Measurements from ENCODE around the gene DMRTB1. TPM values are rescaled to one million over a fixed set of nuclear protein-coding genes. Genes with fewer than 3 reads are reported as not detected.

Gene DMRTB1
- polyA plus RNA-seq, 3 donors: not detected

DNA sequence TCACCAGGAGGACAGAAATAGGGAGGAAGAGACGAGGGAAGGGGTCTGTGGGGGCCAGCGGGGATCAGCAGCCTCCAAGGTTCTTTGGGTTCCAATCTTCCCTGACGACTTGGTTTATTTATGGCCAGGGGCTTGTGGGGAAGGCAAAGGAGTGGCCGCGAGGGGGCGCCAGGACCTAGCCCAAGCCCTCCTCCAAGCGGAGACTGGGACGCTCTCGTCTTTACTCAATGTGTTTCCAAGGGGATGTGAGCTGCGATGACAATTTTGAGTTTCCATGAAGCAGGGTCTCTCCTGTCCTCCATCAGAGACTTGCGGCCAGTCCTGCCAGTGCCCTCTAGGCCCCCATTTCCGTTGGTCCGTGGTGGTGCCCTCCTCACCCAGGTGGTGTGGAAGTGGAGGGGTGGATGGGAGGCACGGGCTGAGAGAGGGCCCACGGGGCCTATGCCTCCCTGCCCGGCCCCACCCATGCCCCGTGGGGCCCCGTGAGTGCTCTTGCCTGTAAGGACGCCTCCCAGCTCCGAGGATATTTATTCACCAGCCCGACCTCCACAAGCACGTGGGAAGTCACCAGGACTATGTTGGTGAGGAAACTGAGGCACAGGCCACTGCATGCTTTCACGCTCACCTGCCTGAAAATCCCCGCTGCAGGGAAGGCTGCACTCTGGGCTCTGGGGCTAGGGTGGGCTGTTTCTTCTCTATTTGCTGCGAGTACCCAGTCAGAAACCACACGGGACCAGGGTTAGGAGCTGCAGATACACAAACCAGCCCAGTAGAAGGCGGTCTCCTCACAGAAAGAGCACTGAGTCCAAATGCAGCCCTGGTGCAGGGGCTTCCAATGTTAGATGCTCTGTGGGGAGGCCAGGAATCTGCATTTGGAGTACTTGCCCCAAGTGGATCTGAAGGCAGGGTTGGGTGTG is 26.5 kb downstream of the DMRTB1 start:
- peaks cover 8 to 14% (median 13%) of the 10 kb centered on the region in 3 donors for H3K27me3 Mint-ChIP-seq (ENCODE audit: low read depth in 3 of 3)
- Histone ChIP-seq H3K9ac (ENCODE audit: insufficient read depth, low read length, poor library complexity, severe bottlenecking) (no peak overlapping the region), H3K27ac (ENCODE audit: low read depth in 1 of 2, low read length in 2 of 2) (no peak overlapping the region), H3K36me3 (replicated peaks in 1 of 2; ENCODE audit: control insufficient read depth in 1 of 2, insufficient read depth in 2 of 2, low read length in 2 of 2) (no peaks in the 10 kb centered on the region), H3K9me3 (replicated peaks in 1 of 2; ENCODE audit: control insufficient read depth in 1 of 2, insufficient read depth in 1 of 2, low read length in 2 of 2) (no peaks in the 10 kb centered on the region), H3K79me2 (ENCODE audit: insufficient read depth, low read length) (no peaks in the 10 kb centered on the region), H4K20me1 (ENCODE audit: insufficient read depth, low read length) (no peaks in the 10 kb centered on the region), H3K4me1 (ENCODE audit: control insufficient read depth in 1 of 2, insufficient read depth in 2 of 2, low read length in 2 of 2) (no peaks in the 10 kb centered on the region), H3K4me3 (replicated peaks in 1 of 3; ENCODE audit: low read depth in 2 of 3, low read length in 3 of 3) (no peak overlapping the region), H3K4me2 (replicated peaks; ENCODE audit: extremely low read depth, low read length, poor library complexity, severe bottlenecking) (no peak overlapping the region), H2AFZ (ENCODE audit: insufficient read depth, low read depth, low read length, poor library complexity, severe bottlenecking) (no peak overlapping the region), H3K27me3 (ENCODE audit: control insufficient read depth in 2 of 2, insufficient read depth in 2 of 2, low read length in 2 of 2) (no peaks in the 10 kb centered on the region)
- H3K4me1 Mint-ChIP-seq: peaks cover 3% of the 10 kb centered on the region
- H3K9me3 Mint-ChIP-seq: no peaks in the 10 kb centered on the region
- no peak overlapping the region for H3K4me3 Mint-ChIP-seq
- TF ChIP-seq, protein P1, sequence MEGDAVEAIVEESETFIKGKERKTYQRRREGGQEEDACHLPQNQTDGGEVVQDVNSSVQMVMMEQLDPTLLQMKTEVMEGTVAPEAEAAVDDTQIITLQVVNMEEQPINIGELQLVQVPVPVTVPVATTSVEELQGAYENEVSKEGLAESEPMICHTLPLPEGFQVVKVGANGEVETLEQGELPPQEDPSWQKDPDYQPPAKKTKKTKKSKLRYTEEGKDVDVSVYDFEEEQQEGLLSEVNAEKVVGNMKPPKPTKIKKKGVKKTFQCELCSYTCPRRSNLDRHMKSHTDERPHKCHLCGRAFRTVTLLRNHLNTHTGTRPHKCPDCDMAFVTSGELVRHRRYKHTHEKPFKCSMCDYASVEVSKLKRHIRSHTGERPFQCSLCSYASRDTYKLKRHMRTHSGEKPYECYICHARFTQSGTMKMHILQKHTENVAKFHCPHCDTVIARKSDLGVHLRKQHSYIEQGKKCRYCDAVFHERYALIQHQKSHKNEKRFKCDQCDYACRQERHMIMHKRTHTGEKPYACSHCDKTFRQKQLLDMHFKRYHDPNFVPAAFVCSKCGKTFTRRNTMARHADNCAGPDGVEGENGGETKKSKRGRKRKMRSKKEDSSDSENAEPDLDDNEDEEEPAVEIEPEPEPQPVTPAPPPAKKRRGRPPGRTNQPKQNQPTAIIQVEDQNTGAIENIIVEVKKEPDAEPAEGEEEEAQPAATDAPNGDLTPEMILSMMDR (IDR thresholded peaks at IDR 0.05): peak; percentile 80
- WGBS (ENCODE audit: insufficient coverage): 30% methylated on average over 15 of the region's 27 CpGs
- H3K27ac Mint-ChIP-seq: no peak overlapping the region
- peak; percentile 3 to 23 (median 8) for DNase-seq
- intact Hi-C loops (cut with micrococcal nuclease): no loop called here
- no peaks in the 10 kb centered on the region for H3K36me3 Mint-ChIP-seq

GRCh38 chr1:53486395-53487026 is 27.3 kb downstream of the DMRTB1 start:
- Mint-ChIP-seq H3K4me3 (peak overlapping the region in 1 of 2 donors; percentile 44), H3K27ac (no peak overlapping the region), H3K4me1 (peaks cover 3% of the 10 kb centered on the region), H3K27me3 (ENCODE audit: low read depth in 3 of 3) (peaks cover 9 to 15% (median 11%) of the 10 kb centered on the region in 3 donors), H3K9me3 (no peaks in the 10 kb centered on the region), H3K36me3 (no peaks in the 10 kb centered on the region)
- H3K79me2 ChIP-seq (ENCODE audit: insufficient read depth, low read length): no peaks in the 10 kb centered on the region
- intact Hi-C loops (cut with micrococcal nuclease): no loop called here
- WGBS (ENCODE audit: insufficient coverage): 95% methylated on average over 7 of the region's 9 CpGs
- H3K36me3 ChIP-seq (replicated peaks in 1 of 2; ENCODE audit: control insufficient read depth in 1 of 2, insufficient read depth in 2 of 2, low read length in 2 of 2): no peaks in the 10 kb centered on the region
- no peaks in the 10 kb centered on the region for H3K9me3 ChIP-seq (replicated peaks in 1 of 2; ENCODE audit: control insufficient read depth in 1 of 2, insufficient read depth in 1 of 2, low read length in 2 of 2)
- no peak overlapping the region for H3K27ac ChIP-seq (ENCODE audit: low read depth in 1 of 2, low read length in 2 of 2)
- H2AFZ ChIP-seq (ENCODE audit: insufficient read depth, low read depth, low read length, poor library complexity, severe bottlenecking): no peak overlapping the region
- H3K9ac ChIP-seq (ENCODE audit: insufficient read depth, low read length, poor library complexity, severe bottlenecking): no peak overlapping the region
- DNase-seq: no peak
- no peak overlapping the region for H3K4me2 ChIP-seq (replicated peaks; ENCODE audit: extremely low read depth, low read length, poor library complexity, severe bottlenecking)
- TF ChIP-seq, protein P1 (IDR thresholded peaks at IDR 0.05): no peak
- H4K20me1 ChIP-seq (ENCODE audit: insufficient read depth, low read length): no peaks in the 10 kb centered on the region
- no peaks in the 10 kb centered on the region for H3K27me3 ChIP-seq (ENCODE audit: control insufficient read depth in 2 of 2, insufficient read depth in 2 of 2, low read length in 2 of 2)
- H3K4me1 ChIP-seq (ENCODE audit: control insufficient read depth in 1 of 2, insufficient read depth in 2 of 2, low read length in 2 of 2): no peaks in the 10 kb centered on the region
- H3K4me3 ChIP-seq (replicated peaks in 1 of 3; ENCODE audit: low read depth in 2 of 3, low read length in 3 of 3): no peak overlapping the region
